MM.1S (cell line): ENCODE measurements around the gene ARHGEF19.

ENCODE experiments used
- DNase-seq: peaks from one replicate; pipeline ENCODE4 v3.0.0-alpha.2; 2015
- H2AFZ ChIP-seq: fragments of 300-600 bp; sonication (generic); 2 replicates; pipeline ENCODE4 v1.6.0; 2016; ENCODE audit warnings: antibody characterized with exemption, low read length
- H3F3A ChIP-seq: fragments of 300-600 bp; sonication (generic); 2 replicates; pipeline ENCODE4 v1.6.1; 2016; ENCODE audit warnings: mild to moderate bottlenecking, antibody characterized with exemption, low read length, moderate library complexity, mixed read lengths; ENCODE audit not compliant: insufficient read depth
- H3K27ac ChIP-seq: fragments of 300-600 bp; sonication (generic); 2 replicates; pipeline ENCODE4 v1.5.1; 2016; ENCODE audit warnings: mild to moderate bottlenecking, low read length
- H3K27me3 ChIP-seq: fragments of 300-600 bp; sonication (generic); replicated peaks from 2 replicates; pipeline ENCODE4 v1.6.0; 2016; ENCODE audit warnings: low read length; ENCODE audit not compliant: insufficient read depth
- H3K36me3 ChIP-seq: fragments of 300-600 bp; sonication (generic); replicated peaks from 2 replicates; pipeline ENCODE4 v1.6.1; 2016; ENCODE audit warnings: mild to moderate bottlenecking, low read length, mixed read lengths; ENCODE audit not compliant: insufficient read depth
- H3K4me1 ChIP-seq: fragments of 300-600 bp; sonication (generic); 2 replicates; pipeline ENCODE4 v1.6.1; 2016; ENCODE audit warnings: low read length, mixed read lengths
- H3K4me2 ChIP-seq: fragments of 300-600 bp; sonication (generic); 2 replicates; pipeline ENCODE4 v1.6.0; 2016; ENCODE audit warnings: low read depth, low read length
- H3K4me3 ChIP-seq: fragments of 300-600 bp; sonication (generic); 2 replicates; pipeline ENCODE4 v1.5.1; 2016; ENCODE audit warnings: low read length, mixed read lengths
- H3K79me2 ChIP-seq: fragments of 300-600 bp; sonication (generic); 2 replicates; pipeline ENCODE4 v1.6.1; 2016; ENCODE audit warnings: mixed run types, low read length, mixed read lengths
- H3K9ac ChIP-seq: fragments of 300-600 bp; sonication (generic); 2 replicates; pipeline ENCODE4 v1.6.1; 2016; ENCODE audit warnings: low read length, mixed read lengths
- H3K9me2 ChIP-seq: fragments of 300-600 bp; sonication (generic); replicated peaks from 2 replicates; pipeline ENCODE4 v1.6.1; 2016; ENCODE audit warnings: mild to moderate bottlenecking, low read length, mixed read lengths; ENCODE audit not compliant: insufficient read depth
- H3K9me3 ChIP-seq: fragments of 300-600 bp; sonication (generic); replicated peaks from 2 replicates; pipeline ENCODE4 v1.6.1; 2016; ENCODE audit warnings: mild to moderate bottlenecking, low read length, mixed read lengths; ENCODE audit not compliant: insufficient read depth
- H4K20me1 ChIP-seq: fragments of 300-600 bp; sonication (generic); 2 replicates; pipeline ENCODE4 v1.6.1; 2016; ENCODE audit warnings: mild to moderate bottlenecking, low read length, moderate library complexity, mixed read lengths; ENCODE audit not compliant: insufficient read depth
- CTCF ChIP-seq: fragments of 300-600 bp; sonication (generic); IDR thresholded peaks from 2 replicates; pipeline ENCODE4 v1.5.1; 2016; ENCODE audit warnings: antibody characterized with exemption, low read length, mixed read lengths
- EZH2 ChIP-seq: fragments of 300-600 bp; sonication (generic); optimal IDR thresholded peaks from 2 replicates; pipeline ENCODE3; 2017; ENCODE audit warnings: low read depth, mild to moderate bottlenecking, antibody characterized with exemption, low read length, mixed read lengths
- EZH2phosphoT487 ChIP-seq: fragments of 300-600 bp; sonication (generic); IDR thresholded peaks from 2 replicates; pipeline ENCODE4 v1.6.1; 2018; ENCODE audit warnings: antibody characterized with exemption, low read length

Gene ARHGEF19

GRCh38 chr1:16221499-16221898 is 9.0 kb upstream of the ARHGEF19 start:
- Histone ChIP-seq H3K9me2 (no peaks in the 10 kb centered on the region), H3K36me3 (no peaks in the 10 kb centered on the region), H3K27ac (no peak overlapping the region)

GRCh38 chr1:16219968-16220500 is 7.6 kb upstream of the ARHGEF19 start:
- no peak overlapping the region for H3K9ac ChIP-seq
- H3K79me2 ChIP-seq: no peaks in the 10 kb centered on the region
- TF ChIP-seq EZH2 (no peak), CTCF (no peak), EZH2phosphoT487 (no peak)
- H3K4me1 ChIP-seq: peaks cover 19% of the 10 kb centered on the region
- H3K27ac ChIP-seq: no peak overlapping the region
- H4K20me1 ChIP-seq: no peaks in the 10 kb centered on the region
- no peak for DNase-seq
- peak overlapping the region; percentile 14 for H3K4me2 ChIP-seq
- H3K9me3 ChIP-seq: no peaks in the 10 kb centered on the region
- no peaks in the 10 kb centered on the region for H3F3A ChIP-seq
- no peaks in the 10 kb centered on the region for H3K36me3 ChIP-seq
- H2AFZ ChIP-seq: peak overlapping the region; percentile 54
- no peaks in the 10 kb centered on the region for H3K9me2 ChIP-seq
- H3K27me3 ChIP-seq: peaks cover 5% of the 10 kb centered on the region; the same call in 1 of the 2 replicates
- no peak overlapping the region; the same call in 1 of the 2 replicates for H3K4me3 ChIP-seq

More at GRCh38 chr1:16221499-16221898, 9.0 kb upstream of the ARHGEF19 start:
- no peak overlapping the region for H3K4me3 ChIP-seq
- no peaks in the 10 kb centered on the region for H3K79me2 ChIP-seq
- H3K9me3 ChIP-seq: no peaks in the 10 kb centered on the region
- H3K9ac ChIP-seq: no peak overlapping the region
- no peak for TF ChIP-seq CTCF
- no peak for TF ChIP-seq EZH2phosphoT487
- no peak for TF ChIP-seq EZH2
- peaks cover 16% of the 10 kb centered on the region for H3K4me1 ChIP-seq
- DNase-seq: no peak
- H4K20me1 ChIP-seq: no peaks in the 10 kb centered on the region
- no peak overlapping the region for H3K4me2 ChIP-seq
- H3K27me3 ChIP-seq: no peaks in the 10 kb centered on the region
- H2AFZ ChIP-seq: no peak overlapping the region
- H3F3A ChIP-seq: no peaks in the 10 kb centered on the region

GRCh38 chr1:16218674-16219071 is 6.2 kb upstream of the ARHGEF19 start:
- Histone ChIP-seq H3K4me1 (peaks cover 19% of the 10 kb centered on the region), H2AFZ (no peak overlapping the region), H4K20me1 (no peaks in the 10 kb centered on the region), H3K36me3 (no peaks in the 10 kb centered on the region), H3K27me3 (peaks cover 5% of the 10 kb centered on the region; the same call in 1 of the 2 replicates), H3K79me2 (no peaks in the 10 kb centered on the region), H3F3A (no peaks in the 10 kb centered on the region), H3K27ac (no peak overlapping the region), H3K4me3 (no peak overlapping the region), H3K9me3 (no peaks in the 10 kb centered on the region), H3K9me2 (no peaks in the 10 kb centered on the region), H3K4me2 (no peak overlapping the region), H3K9ac (no peak overlapping the region)
- DNase-seq: no peak
- TF ChIP-seq EZH2phosphoT487 (no peak), CTCF (no peak), EZH2 (no peak)
